Measurements from ENCODE around the gene PTPRA.

PTPRA gene

GRCh38 chr20:3077618-3078134 lies 204.4 kb downstream of the PTPRA start:
- no peak for DNase-seq (ENCODE audit: low spot score)

GRCh38 chr20:3080939-3081388 lies 207.7 kb downstream of the PTPRA start:
- no peak for DNase-seq (ENCODE audit: low spot score)

GRCh38 chr20:3081641-3082040 lies 208.4 kb downstream of the PTPRA start:
- no peak for DNase-seq (ENCODE audit: low spot score)

GRCh38 chr20:3082306-3082951 lies 209.1 kb downstream of the PTPRA start:
- DNase-seq (ENCODE audit: low spot score) = no peak

GRCh38 chr20:3082955-3083952 lies 210.0 kb downstream of the PTPRA start:
- DNase-seq (ENCODE audit: low spot score) = no peak

GRCh38 chr20:3084283-3084985 lies 211.2 kb downstream of the PTPRA start, which contains the start of gene AVP:
Gene AVP, minus strand, starts transcription at chr20:3084724. Its CDS starts 50 bp downstream, at chr20:3084674.
- DNase-seq (ENCODE audit: low spot score) = no peak

GRCh38 chr20:3084986-3085360 lies 211.7 kb downstream of the PTPRA start:
- no peak for DNase-seq (ENCODE audit: low spot score)

- no peak for DNase-seq (ENCODE audit: low spot score)
Observed at GRCh38 chr20:3085571-3086072, 212.3 kb downstream of the PTPRA start.

- no peak for DNase-seq (ENCODE audit: low spot score)
Observed at GRCh38 chr20:3088031-3088430, 214.8 kb downstream of the PTPRA start.

Data from CD4-positive, alpha-beta T cell treated with Interleukin-2 at 100 ng/mL for 4 hours (primary cell).